H54 (cell line): ENCODE measurements around the gene SHC4.
"Not testable (repeated sequence)": the region's sequence is repeated elsewhere in the genome, so short reads cannot be mapped to it uniquely, and the experiment has no call there.

Source experiments
- DNase-seq: peaks from one replicate; pipeline ENCODE4 v3.0.0; 2011; ENCODE audit warnings: low spot score, mixed read lengths; ENCODE audit not compliant: insufficient read length
- FAIRE-seq: peaks from 3 replicates; lab custom pipeline; 2011; peaks lifted over from hg19 to GRCh38; lab: Jason Lieb, UNC
- POLR2A ChIP-seq: IDR thresholded peaks from 2 replicates; pipeline ENCODE4 v1.6.1; 2011; ENCODE audit warnings: low read depth, mild to moderate bottlenecking, low read length

Gene SHC4

DNA sequence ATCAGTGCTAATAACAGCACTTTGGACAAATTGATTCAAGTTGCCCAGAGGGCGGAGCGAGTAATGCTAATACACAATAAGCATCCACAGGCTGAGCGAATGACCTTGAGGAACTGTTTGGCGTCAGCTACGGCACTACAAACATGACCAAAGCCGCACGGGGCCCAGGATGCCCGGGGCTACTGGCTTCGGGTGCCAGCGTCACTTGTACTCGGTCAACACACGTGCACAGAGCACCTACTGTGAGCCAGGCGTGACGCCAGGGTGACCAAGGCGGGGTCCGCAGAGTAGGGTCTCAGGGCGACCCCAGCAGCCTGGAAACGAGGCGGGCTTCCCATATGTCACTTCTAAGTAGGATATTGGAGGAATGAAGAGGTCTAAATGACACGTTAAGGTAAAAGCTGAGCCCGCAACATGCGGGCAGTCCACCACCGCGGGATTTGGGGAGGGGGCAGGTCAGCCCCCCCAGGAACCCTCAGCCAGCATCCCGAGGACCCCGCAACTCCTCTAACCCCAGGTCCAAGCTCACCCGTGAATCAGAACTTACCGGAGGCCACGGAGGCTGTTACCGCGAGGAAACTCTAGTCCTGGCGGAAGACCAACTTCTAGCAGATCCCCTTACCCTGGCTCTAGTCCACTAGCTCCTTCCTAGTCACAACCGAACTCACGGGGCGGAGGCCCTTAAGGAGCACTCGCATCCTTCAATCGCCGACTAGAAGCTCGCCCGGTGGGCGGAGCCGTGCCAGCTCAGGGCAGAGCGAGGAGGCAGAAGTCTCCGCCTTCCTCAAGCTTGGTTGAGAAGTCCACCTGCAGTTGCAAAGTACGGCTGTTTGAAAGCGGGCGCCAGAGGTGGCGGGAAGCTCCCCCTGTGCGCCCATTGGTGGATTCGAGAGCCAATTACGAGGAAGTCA lies 153.1 kb downstream of the SHC4 start, which contains the start of gene CEP152:
CEP152 (minus strand) TSS at position 656 of the 911 bp plus-strand sequence. CDS start 5,420 bp downstream, outside the sequence.
- DNase-seq (peak; percentile 63), FAIRE-seq (peak; percentile 83)
- TF ChIP-seq POLR2A, result peak; percentile 29

DNA sequence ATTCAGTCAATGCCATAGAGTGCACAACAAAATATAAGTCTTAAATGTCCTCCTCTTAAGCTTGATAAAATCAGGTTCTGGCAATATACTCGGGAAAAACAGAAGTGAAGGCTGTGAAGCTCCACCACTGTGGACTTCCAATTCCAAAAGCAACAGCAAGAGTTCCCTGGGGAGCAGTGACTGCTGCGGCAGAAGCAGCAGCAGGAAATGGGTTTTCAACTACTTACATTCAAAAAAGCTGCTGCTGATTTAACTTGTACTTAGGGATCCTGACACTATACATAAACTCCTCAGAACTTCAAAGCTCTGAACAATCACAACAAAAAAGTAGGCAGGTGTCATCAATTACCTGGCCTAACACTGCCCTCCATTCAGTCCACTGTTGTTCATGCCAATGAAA lies 157.6 kb downstream of the SHC4 start:
- FAIRE-seq (no peak), DNase-seq (no peak)
- TF ChIP-seq POLR2A, result no peak

DNA sequence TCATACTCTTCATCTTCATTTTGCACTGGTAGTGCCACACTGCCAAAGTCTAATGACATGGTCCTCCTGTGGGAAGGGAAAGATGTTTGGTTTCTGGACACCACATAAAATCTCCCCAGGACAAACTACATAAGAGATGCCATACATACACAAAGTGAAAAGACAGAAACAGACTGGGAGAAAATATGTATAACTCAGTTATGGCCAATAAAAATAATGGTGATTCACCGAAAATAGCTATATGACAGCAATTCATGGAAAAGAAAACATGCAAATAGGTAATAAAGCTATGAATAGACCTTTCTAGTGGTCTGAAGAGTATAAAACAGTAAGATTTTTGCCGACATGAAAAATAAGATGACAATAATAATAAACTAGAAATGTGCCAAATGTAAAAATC lies 158.1 kb downstream of the SHC4 start:
- DNase-seq (no peak), FAIRE-seq (no peak)
- TF ChIP-seq POLR2A, result no peak

DNA sequence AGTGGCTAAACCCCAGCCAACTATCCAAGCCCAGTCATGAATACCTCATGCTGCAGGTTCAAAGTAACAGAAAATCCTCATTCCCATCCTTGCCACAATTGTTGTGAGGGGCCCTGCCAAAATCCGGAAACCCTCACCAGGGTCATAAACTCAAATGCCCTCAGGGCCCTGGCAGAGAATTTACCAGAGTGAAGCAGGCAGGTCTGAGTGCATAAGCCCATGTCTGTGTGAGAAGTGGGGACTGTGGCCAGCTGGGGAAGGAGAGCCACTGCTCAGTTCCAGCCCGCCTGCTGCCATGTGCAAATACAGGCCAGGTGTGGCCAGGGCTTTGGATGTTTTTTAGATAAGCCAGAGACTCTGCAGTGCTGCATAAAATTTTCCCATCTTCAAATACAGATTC lies 159.8 kb downstream of the SHC4 start:
- DNase-seq (no peak), FAIRE-seq (no peak)
- no peak for TF ChIP-seq POLR2A

DNA sequence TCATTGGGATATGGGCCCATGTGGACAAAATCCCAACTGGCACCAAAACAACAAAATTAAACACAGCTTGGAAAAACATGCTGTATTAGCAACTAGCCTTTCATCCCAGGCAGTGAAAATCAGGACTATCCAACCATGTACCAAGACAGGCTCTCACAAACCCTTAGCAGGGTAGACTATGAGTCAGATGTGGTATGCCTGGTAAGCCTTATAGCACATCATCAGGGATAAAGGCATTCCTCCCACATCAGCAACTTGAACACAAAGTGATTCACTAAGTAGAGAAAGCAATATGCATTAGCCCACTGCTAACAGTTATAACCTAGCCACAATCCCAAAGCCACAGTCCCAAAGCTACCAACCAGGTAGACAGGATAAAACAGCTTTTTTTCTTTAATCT lies 160.9 kb downstream of the SHC4 start:
- TF ChIP-seq POLR2A, result no peak
- peak; percentile 25 for DNase-seq
- FAIRE-seq, result peak; percentile 99

DNA sequence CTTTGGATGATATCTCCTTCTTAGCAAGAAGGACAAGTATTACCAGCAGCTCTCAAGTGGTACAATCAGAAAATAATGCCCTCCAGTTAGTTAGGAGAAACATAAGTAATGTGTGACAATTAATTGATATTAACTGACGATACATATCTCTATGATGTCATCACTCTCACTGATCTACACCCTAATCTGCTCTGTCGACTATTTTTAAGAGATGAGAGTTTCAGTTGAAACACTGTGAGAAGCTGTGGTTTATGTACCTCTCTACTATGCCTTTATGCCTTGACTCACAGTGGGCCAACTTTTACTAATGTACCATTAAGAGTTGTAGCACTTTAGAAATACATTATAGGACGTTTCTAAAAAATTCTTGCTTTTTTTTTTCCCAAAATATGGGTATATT lies 161.5 kb downstream of the SHC4 start:
- TF ChIP-seq POLR2A, result no peak
- no peak for DNase-seq
- FAIRE-seq, result no peak

DNA sequence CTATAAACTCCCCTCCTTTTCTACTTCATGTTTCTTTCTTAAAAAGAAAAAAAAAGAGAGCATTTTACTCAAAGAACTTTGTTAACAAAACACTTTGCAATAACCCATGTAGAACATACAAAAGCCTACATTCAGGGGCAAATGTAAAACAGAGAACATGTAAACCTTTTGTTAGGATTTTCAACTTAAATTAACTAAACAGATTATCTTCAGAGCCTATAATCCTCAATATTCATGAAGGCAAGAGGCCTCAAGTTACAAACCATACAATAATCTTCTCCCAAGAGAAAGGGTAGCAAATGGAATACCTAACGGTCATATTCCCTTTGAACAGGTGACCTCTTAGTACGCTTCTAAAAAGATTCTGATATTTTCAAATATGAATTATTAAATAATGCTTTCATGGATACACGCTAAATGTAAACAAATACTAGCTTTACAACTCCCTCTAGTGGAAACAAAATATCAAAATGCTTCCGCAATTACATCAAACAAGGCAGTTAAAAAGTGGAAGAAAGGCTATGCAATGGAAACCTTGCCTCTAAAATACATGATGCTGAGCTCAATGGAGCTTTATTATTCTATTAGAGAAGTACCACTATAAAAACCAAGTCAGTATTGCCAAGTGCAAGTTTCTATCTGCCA lies 162.8 kb downstream of the SHC4 start:
- no peak for TF ChIP-seq POLR2A
- FAIRE-seq, result no peak
- DNase-seq, result no peak

DNA sequence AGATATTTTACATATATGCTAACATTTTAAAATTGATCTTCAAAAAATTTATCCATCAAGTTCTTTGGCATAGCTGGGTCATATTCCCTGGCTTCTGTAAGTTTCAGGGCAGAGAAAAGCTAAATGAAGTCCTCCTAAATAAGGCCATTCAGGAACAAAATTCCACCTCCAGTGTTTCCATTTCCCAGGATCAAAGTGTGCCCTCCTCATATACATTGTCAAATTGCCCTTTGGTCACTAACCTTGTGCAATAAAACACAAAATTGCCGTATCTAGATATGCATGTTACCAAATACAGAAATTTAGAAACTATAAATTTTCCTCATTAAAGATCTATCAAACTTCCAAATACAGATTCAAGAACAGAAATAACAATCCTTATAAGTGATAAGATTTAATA lies 163.5 kb downstream of the SHC4 start:
- TF ChIP-seq POLR2A, result no peak
- DNase-seq, result no peak
- no peak for FAIRE-seq

DNA sequence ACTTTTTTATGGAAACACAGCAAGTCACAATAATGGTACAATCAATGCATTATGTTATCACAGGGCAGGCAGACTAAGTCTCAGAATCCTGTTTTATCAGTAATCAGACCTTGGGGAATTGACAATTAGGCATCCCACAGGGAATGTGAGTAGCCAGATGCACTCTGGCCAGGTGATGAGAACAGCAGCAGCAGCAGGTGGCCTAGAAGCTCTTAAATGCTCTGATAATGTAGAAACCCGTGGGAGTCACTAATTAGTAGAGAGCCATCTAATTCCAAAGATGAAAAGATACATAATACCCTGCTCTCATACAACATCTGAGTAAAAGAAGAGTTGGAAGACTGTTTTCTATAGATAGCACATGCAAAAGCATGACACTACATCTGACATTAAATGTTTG lies 165.4 kb downstream of the SHC4 start:
- DNase-seq, result no peak
- no peak for FAIRE-seq
- no peak for TF ChIP-seq POLR2A

DNA sequence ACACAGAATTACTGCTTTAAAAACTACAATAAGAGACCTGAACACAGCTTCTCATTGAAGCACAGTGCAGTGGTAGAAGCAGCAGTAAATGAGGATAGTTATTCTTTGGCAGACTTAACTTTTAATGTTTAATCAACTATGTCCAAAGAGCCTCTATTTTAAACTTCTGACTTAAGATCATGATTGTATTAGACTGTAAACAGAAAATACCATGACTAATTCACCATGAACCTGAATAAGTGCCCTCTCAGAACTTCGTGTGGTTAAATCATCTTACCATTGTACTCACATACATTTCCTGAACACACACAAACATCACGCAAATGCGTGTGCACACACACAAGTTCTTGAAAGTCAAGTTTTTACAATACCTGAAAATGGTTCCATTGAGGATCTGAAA lies 166.8 kb downstream of the SHC4 start:
- TF ChIP-seq POLR2A, result no peak
- no peak for FAIRE-seq
- no peak for DNase-seq

DNA sequence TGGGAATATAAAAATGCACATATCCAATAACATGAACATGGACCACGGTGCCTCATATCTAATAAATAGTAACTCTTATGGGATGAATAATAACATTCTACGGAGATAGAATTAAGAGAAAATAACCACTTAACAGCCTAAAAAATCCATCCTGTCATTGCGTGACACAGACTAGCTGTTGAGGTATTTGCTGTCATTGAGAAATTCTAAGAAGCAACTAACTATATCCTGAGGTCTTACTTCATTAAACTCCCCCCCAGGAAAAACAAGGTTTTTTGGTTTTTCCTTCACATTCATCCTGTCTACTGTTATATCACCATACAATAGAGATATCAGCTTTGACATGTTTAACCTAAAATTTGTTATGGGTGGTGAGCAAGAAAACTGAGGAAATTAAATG lies 167.2 kb downstream of the SHC4 start:
- no peak for TF ChIP-seq POLR2A
- FAIRE-seq, result no peak
- no peak for DNase-seq

DNA sequence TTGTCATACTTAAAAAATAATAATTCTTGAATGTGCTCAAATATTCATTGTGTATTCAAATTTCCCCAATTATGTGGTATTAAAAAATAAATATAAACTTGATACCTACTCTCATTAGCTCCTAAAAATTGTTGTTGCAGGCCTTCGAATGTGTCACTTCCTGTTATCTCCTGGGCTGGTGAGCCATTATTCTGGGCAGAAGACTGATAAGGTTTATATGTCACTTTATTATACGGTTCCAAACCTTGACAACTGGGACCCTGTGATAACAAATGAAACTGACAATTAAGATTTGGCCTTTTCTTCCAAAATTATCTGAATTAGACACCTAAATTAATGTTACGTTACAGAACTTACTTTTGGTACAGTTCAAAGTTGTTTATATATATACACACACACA lies 167.8 kb downstream of the SHC4 start:
- no peak for TF ChIP-seq POLR2A
- FAIRE-seq, result no peak
- no peak for DNase-seq

DNA sequence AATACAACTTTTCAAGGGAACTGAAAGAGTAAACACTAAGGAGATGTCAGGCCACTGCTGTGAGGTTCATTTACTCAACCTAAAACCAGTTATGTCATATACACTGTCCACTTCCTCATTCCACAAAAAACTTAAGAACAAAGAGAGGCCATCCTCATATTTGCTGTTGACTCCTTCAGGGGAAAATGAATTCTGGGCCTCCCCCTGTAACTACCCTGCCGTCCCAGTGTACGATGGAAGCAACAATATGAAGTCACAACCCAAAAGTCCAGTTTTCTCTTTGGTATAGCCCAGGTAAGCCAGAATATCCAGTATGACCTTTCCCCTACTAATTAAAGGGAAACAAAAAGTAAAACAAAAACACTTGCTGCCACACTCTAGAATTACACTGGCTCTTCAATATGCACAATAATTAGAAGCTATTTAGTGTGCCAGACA lies 169.0 kb downstream of the SHC4 start:
- DNase-seq (no peak), FAIRE-seq (no peak)
- TF ChIP-seq POLR2A, result no peak

DNA sequence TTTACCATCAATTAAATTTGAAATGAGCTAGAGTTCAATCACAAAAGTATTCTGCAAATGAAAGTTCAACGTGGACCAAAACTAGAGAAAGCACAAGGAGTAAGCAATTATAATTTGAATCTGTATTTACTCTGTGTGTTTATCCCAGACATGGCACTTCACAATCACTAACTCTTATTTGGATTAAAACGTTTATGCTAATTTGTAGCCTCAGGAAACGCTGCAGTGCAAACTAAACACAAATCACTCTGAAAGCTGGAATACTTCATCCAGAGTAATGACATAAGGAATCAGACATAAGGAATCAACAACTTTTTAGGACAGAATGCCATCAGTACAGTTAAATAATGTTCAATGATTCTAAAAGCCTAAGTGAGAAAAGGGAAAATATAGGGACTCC lies 171.3 kb downstream of the SHC4 start:
- no peak for DNase-seq
- TF ChIP-seq POLR2A, result no peak
- no peak for FAIRE-seq

DNA sequence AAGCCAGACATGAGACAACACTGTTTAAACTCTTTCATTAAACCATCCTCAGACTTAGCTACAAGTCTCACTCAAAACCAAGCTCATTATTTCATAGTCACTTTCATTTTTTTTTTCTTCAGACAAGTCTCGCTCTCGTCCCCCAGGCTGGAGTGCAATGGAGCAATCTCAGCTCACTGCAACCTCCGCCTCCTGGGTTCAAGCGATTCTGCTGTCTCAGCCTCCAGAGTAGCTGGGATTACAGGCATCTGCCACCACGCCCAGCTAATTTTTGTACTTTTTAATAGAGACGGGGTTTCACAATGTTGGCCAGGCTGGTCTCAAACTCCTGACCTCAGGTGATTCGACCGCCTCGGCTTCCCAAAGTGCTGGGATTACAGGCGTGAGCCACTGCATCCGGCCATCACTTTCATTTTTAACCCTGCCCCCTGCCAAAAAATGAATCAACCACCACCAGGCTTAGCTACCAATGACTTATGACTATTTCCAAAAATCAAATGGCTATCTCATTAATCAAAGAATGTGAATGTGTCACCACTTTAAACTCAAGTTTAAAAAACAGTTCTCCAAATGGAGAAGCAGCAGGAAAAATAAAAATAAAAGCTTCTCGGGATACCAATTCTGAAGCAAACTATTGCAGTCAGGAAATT lies 173.1 kb downstream of the SHC4 start:
- not testable (repeated sequence) for FAIRE-seq, DNase-seq
